HUES6 (cell line): Measurements from ENCODE around the gene HS1BP3.

Source experiments
- H3K27ac ChIP-seq: 2 replicates; pipeline ENCODE4 v1.7.0; 2013; ENCODE audit warnings: low read depth, mild to moderate bottlenecking, low read length, inconsistent platforms
- H3K27me3 ChIP-seq: 2 replicates; pipeline ENCODE4 v1.6.1; 2013; ENCODE audit warnings: low read length; ENCODE audit not compliant: control insufficient read depth, insufficient read depth
- H3K36me3 ChIP-seq: 2 replicates; pipeline ENCODE4 v1.6.1; 2013; ENCODE audit warnings: low read length; ENCODE audit not compliant: control insufficient read depth, insufficient read depth
- H3K4me1 ChIP-seq: 2 replicates; pipeline ENCODE4 v1.6.1; 2013; ENCODE audit warnings: low read length; ENCODE audit not compliant: control insufficient read depth, insufficient read depth
- H3K4me3 ChIP-seq: 2 replicates; pipeline ENCODE4 v1.5.1; 2013; ENCODE audit warnings: low read depth, low read length
- H3K9ac ChIP-seq: one replicate; pipeline ENCODE4 v1.6.1; 2013; ENCODE audit warnings: mild to moderate bottlenecking, low read length
- H3K9me3 ChIP-seq: 2 replicates; pipeline ENCODE4 v1.6.1; 2013; ENCODE audit warnings: low read depth, low read length; ENCODE audit not compliant: control insufficient read depth, insufficient read depth

HS1BP3 gene

GRCh38 chr2:20626392-20626697, 24.6 kb downstream of the HS1BP3 start:
- H3K36me3 ChIP-seq: peaks cover 8% of the 10 kb centered on the region; the same call in 1 of the 2 replicates
- no peak overlapping the region for H3K27ac ChIP-seq

GRCh38 chr2:20625491-20626391, 25.2 kb downstream of the HS1BP3 start:
- H3K27ac ChIP-seq: no peak overlapping the region

More at GRCh38 chr2:20626392-20626697, 24.6 kb downstream of the HS1BP3 start:
- no peak overlapping the region for H3K4me3 ChIP-seq
- no peak overlapping the region for H3K9ac ChIP-seq
- H3K4me1 ChIP-seq: peaks cover 3% of the 10 kb centered on the region; the same call in 1 of the 2 replicates
- H3K9me3 ChIP-seq: no peaks in the 10 kb centered on the region
- H3K27me3 ChIP-seq: no peaks in the 10 kb centered on the region

DNA sequence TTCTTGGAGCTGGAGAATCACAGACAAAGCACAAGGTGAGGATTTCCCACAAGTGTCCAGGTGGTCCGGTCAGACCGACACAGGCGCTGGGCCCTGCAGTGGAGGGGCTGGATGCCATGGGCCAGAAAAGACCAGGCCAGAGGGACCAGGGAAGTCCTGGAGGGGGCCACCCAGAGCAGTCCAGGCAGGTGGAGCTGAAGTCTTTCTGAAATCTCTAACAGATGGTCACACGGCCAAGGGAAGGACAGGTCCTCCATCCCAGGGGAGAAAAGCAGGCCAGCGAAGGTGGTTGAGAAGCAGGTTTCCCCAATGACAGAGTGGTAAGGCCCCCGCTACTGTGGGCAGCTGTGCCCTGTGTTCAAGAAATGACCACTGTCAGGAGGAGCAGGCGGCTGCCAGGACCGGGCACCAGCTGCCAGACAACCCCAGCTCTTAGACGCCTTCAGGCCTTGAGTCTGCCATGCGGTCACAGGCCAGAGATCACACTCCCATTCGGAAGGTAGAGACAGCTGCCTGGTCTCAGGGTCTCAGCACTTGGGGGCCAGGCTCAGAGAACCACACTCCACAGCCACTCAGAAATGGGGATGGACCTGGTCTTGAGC, 25.9 kb downstream of the HS1BP3 start:
- no peak overlapping the region for H3K9ac ChIP-seq
- peaks cover 12% of the 10 kb centered on the region; the same call in 1 of the 2 replicates for H3K36me3 ChIP-seq
- no peak overlapping the region for H3K4me3 ChIP-seq
- H3K27me3 ChIP-seq: no peaks in the 10 kb centered on the region
- peaks cover 3% of the 10 kb centered on the region; the same call in 1 of the 2 replicates for H3K4me1 ChIP-seq
- H3K27ac ChIP-seq: no peak overlapping the region
- no peaks in the 10 kb centered on the region for H3K9me3 ChIP-seq

More at GRCh38 chr2:20625491-20626391, 25.2 kb downstream of the HS1BP3 start:
- Histone ChIP-seq H3K9me3 (no peaks in the 10 kb centered on the region), H3K36me3 (peaks cover 8% of the 10 kb centered on the region; the same call in 1 of the 2 replicates), H3K4me1 (peaks cover 3% of the 10 kb centered on the region; the same call in 1 of the 2 replicates), H3K4me3 (no peak overlapping the region), H3K27me3 (no peaks in the 10 kb centered on the region), H3K9ac (no peak overlapping the region)

DNA sequence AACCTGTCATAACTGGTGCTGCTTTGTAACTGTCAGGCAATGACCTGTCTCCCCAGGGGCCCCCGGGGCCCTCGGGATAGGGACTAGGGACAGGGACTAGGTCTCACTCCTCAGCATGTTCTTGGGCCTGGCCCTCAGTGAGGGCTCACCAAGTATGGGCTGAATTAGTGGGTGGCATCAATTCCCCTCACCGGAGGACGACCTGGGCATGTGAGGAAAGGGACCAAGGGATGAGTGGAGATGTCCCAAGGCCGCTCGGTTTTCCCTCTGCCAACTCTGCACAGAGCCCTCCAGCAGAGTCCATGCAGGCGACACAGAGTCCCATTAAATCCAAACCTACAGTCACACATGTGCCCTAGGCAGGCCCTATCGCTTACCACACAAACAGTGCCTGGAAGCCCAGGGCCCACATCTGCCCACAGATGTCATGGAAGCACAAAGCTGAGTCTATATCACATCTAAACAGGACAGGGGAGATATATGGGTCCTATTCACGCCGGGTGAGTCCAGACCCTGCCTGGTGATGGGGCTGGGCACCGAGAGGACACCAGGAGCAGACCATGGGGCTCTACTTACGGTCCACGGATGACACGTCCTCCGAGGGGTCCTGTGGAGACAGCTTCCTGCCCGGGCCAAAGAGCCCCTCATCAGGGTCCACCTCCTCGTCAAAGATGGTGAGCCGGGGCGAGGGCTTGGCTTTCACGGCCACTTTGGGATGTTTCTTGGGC, 26.6 kb downstream of the HS1BP3 start:
- Histone ChIP-seq H3K9me3 (no peaks in the 10 kb centered on the region), H3K4me3 (no peak overlapping the region), H3K9ac (no peak overlapping the region), H3K4me1 (peaks cover 3% of the 10 kb centered on the region; the same call in 1 of the 2 replicates), H3K36me3 (peaks cover 12% of the 10 kb centered on the region; the same call in 1 of the 2 replicates), H3K27me3 (no peaks in the 10 kb centered on the region), H3K27ac (no peak overlapping the region)

DNA sequence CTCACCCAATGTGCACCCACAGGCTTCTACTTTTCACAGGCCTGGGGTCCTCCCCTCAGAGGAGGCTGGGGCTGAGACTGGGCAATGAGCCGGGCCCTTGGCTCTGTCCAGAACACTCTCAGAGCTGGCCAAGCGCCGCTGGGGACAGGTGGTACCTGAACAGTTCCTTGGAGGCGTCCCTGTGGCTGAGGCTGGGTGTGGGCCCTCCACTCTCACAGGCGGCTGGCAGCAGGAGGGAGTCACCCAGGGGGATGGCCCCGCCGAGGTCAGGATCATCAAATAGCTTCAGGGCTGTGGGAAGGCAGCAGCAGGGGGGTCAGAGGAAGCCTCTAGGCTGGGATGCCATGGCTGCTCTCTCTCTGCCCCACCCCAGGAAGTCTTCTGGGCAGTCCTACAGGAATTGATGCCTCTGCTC, 27.1 kb downstream of the HS1BP3 start:
- H3K9me3 ChIP-seq: no peaks in the 10 kb centered on the region
- H3K4me1 ChIP-seq: peaks cover 3% of the 10 kb centered on the region; the same call in 1 of the 2 replicates

GRCh38 chr2:20623241-20623640, 27.7 kb downstream of the HS1BP3 start:
- Histone ChIP-seq H3K9ac (no peak overlapping the region), H3K9me3 (no peaks in the 10 kb centered on the region), H3K27ac (no peak overlapping the region), H3K36me3 (peaks cover 12% of the 10 kb centered on the region; the same call in 1 of the 2 replicates), H3K4me3 (no peak overlapping the region), H3K27me3 (no peaks in the 10 kb centered on the region), H3K4me1 (peaks cover 4% of the 10 kb centered on the region; the same call in 1 of the 2 replicates)

More for the DNA sequence above, 27.1 kb downstream of the HS1BP3 start:
- no peak overlapping the region for H3K27ac ChIP-seq
- H3K27me3 ChIP-seq: no peaks in the 10 kb centered on the region
- H3K4me3 ChIP-seq: no peak overlapping the region
- H3K9ac ChIP-seq: no peak overlapping the region
- H3K36me3 ChIP-seq: peaks cover 12% of the 10 kb centered on the region; the same call in 1 of the 2 replicates

DNA sequence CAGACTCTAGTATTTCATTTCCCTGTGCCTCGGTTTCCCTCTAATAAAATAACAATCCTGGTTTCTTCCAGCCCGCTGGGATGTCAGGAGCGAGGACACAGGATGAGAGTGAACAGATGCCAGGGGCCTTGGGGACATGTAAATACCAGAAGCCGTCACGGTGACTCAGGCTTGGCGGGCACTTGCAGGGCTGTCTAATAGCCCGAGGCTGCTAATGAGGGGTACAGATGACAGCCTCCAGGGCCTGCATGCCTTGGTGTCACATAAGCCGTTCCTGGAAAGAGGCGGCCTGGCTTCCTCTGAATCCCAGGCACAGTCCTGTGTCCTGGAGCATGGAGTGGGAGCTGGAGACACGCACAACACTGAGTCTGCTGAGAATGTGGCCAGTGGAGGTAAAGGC, 28.2 kb downstream of the HS1BP3 start:
- H3K9me3 ChIP-seq: no peaks in the 10 kb centered on the region
- no peaks in the 10 kb centered on the region for H3K27me3 ChIP-seq
- H3K4me1 ChIP-seq: peaks cover 9% of the 10 kb centered on the region; the same call in 1 of the 2 replicates
- no peak overlapping the region for H3K27ac ChIP-seq
- H3K36me3 ChIP-seq: peaks cover 12% of the 10 kb centered on the region; the same call in 1 of the 2 replicates
- no peak overlapping the region for H3K9ac ChIP-seq
- H3K4me3 ChIP-seq: no peak overlapping the region

DNA sequence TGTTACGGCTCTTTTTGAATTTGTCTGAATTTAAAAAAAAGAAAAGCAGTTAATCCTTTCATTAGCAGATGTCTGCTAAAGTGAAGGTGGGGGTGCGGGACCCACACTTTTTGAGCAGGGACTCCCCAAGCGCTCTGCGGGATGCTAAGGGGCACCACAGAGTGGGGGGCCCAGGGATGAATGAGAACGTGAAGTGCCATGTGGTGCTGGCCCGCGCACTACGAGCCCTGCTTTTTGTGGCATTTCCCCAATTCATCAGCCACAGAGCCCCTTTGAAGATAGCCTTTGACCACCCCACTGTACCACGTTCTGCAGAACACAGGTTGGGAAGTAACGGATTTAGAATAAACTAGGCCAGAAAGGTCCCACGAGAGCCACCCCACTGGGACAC, 28.6 kb downstream of the HS1BP3 start:
- no peak overlapping the region for H3K4me3 ChIP-seq
- no peak overlapping the region for H3K27ac ChIP-seq
- H3K4me1 ChIP-seq: peaks cover 12% of the 10 kb centered on the region
- H3K9me3 ChIP-seq: no peaks in the 10 kb centered on the region
- peaks cover 12% of the 10 kb centered on the region; the same call in 1 of the 2 replicates for H3K36me3 ChIP-seq
- no peaks in the 10 kb centered on the region for H3K27me3 ChIP-seq
- H3K9ac ChIP-seq: no peak overlapping the region

GRCh38 chr2:20621366-20622295, 29.3 kb downstream of the HS1BP3 start:
- peaks cover 12% of the 10 kb centered on the region; the same call in 1 of the 2 replicates for H3K36me3 ChIP-seq
- no peak overlapping the region for H3K9ac ChIP-seq
- no peaks in the 10 kb centered on the region for H3K9me3 ChIP-seq
- H3K4me1 ChIP-seq: peaks cover 17% of the 10 kb centered on the region
- no peaks in the 10 kb centered on the region for H3K27me3 ChIP-seq
- H3K4me3 ChIP-seq: no peak overlapping the region
- no peak overlapping the region for H3K27ac ChIP-seq
